Gastrocnemius medialis (tissue), 4 donors: ENCODE results near the gene HOXA6.

Experiments
- POLR2A ChIP-seq, 2 donors: fragments of 450-650 bp; IDR thresholded peaks; one replicate each; pipeline ENCODE4 v1.6.1; 2017; ENCODE audit warnings: antibody characterized with exemption in 2 of 2, mild to moderate bottlenecking in 2 of 2, moderate library complexity in 2 of 2
- TF ChIP-seq, protein P1 (sequence below), 5 experiments: fragments of 450-650 bp in 3 of 5; fragments of 200-600 bp in 2 of 5; sonication (generic) in 2 of 5; IDR thresholded peaks in 4 of 5; conservative IDR thresholded peaks in 1 of 5; 1 replicate in 4 of 5; 2 replicates in 1 of 5; pipeline ENCODE4 v1.5.1; 2016 to 2019; ENCODE audit warnings: antibody characterized with exemption in 5 of 5, mild to moderate bottlenecking in 3 of 5, moderate library complexity in 3 of 5

DNA sequence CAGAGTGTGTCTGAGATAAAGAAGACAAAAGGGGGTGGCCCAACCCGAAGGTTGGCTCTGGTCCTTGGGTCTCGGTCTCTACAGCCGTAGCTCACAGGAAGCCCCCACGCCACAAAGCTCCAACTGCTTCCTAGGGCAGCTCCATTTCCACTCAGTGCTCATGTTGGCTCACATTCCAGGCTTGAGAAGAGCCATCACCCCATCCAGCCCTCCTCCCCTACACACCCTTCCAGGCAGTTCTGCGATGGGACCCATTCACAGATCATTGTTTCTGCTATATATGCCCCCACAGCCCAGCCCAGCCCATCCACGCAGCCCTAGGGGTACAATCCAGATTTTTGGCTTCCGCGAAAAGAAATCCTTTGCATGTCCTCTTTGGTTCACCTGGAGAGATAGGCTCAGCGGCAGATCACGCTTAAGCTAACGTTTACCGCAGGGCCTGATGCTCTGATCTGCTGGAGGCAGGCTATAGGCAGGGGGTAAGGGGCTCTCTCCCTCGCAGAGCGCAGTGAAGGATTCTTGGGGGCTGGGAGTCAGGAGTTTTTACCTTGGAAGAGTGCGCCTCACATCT is 43.7 kb upstream of the HOXA6 start:
- no peak for TF ChIP-seq POLR2A (IDR thresholded peaks at IDR 0.05)
- TF ChIP-seq, protein P1, sequence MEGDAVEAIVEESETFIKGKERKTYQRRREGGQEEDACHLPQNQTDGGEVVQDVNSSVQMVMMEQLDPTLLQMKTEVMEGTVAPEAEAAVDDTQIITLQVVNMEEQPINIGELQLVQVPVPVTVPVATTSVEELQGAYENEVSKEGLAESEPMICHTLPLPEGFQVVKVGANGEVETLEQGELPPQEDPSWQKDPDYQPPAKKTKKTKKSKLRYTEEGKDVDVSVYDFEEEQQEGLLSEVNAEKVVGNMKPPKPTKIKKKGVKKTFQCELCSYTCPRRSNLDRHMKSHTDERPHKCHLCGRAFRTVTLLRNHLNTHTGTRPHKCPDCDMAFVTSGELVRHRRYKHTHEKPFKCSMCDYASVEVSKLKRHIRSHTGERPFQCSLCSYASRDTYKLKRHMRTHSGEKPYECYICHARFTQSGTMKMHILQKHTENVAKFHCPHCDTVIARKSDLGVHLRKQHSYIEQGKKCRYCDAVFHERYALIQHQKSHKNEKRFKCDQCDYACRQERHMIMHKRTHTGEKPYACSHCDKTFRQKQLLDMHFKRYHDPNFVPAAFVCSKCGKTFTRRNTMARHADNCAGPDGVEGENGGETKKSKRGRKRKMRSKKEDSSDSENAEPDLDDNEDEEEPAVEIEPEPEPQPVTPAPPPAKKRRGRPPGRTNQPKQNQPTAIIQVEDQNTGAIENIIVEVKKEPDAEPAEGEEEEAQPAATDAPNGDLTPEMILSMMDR (IDR thresholded peaks at IDR 0.05 in 4 of 5, conservative IDR thresholded peaks at IDR 0.05 in 1 of 5) = no peak
